HG02885 (cell line): ENCODE data around the gene CR1L.
A peak's percentile ranks its signal among the peaks of the same experiment; 100 is the strongest.

ENCODE experiments used
- ATAC-seq: cut with Tn5 transposase; IDR thresholded peaks from one replicate; pipeline ENCODE4 v1.9.1; 2021; ENCODE audit warnings: mild to moderate bottlenecking; ENCODE audit not compliant: unreplicated experiment, poor library complexity

CR1L gene

DNA sequence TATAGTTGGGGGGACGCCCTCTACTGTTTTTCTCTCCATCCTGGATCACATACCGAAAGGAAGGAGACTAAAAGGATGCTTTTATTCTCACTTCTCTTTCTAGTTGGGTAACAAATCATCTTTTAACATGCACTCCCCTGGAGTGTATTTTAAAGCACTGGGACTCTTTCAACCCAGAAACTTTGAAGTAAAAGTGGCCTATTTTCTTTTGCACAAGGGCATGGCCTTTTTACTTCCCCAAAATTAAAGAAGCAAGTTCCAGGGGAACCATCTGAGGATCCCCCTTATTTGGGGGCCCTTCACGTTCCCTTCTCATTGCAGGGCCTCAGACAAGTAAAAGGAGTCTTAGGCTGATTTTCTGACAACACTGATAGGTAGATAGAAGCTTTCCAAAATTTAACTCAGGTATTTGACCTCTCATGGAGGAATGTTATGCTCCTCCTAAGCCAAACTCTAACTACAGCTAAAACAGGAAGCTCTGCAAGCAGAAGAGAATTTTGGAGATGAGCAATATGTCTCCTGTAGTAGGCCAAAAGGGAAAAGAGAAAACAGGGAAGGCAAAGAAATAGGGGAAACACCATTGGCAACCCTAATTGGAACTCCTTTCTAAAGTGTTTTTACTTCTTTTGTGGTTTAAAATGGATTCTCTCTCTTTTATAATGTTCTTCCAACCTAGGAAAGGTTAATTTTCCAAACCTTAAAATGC, 98.1 kb downstream of the CR1L start:
- no peak for ATAC-seq

DNA sequence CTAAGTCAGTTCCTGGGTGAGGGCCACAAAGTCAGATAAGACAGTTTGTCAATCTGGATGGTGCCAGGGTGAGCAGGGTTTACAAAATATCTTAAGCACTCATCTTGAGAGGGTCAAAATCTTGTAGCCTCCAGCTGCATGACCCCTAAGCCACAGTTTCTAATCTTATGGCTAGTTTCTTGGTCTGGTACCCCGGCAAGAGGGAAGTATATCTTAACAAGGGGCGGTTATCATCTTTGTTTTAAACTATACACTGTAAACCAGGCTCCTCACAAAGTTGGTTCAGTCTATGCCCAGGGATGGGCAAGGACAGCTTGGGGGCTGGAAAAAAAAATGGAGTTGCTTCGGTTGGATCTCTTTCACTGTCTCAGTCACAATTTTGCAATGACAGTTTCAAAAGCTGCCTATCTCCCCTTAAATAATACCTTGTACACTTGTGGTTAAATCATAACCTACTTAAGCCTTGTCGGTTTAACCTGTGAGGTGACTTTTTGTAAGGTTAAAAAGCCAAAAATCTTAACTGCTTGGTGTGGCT, 99.1 kb downstream of the CR1L start:
- ATAC-seq: no peak

DNA sequence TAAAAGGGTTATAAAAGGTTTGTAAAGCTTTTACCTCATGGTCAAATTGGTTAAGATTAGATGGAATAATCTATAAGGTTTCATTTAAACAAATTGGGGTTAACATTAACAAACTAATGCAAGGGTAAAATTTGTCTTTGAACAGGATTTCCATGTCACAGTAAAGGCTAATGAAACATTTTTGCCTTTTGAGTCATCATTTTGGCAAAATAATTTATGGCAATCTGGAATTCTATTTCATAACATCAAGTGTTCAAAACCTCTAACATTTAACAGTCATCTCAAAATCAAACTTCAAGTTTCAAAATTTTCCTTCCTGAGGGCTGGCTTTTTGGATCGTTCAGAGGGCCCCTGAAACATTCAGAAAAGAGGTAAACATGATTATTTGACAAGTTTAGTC, 100.4 kb downstream of the CR1L start:
- ATAC-seq: no peak

DNA sequence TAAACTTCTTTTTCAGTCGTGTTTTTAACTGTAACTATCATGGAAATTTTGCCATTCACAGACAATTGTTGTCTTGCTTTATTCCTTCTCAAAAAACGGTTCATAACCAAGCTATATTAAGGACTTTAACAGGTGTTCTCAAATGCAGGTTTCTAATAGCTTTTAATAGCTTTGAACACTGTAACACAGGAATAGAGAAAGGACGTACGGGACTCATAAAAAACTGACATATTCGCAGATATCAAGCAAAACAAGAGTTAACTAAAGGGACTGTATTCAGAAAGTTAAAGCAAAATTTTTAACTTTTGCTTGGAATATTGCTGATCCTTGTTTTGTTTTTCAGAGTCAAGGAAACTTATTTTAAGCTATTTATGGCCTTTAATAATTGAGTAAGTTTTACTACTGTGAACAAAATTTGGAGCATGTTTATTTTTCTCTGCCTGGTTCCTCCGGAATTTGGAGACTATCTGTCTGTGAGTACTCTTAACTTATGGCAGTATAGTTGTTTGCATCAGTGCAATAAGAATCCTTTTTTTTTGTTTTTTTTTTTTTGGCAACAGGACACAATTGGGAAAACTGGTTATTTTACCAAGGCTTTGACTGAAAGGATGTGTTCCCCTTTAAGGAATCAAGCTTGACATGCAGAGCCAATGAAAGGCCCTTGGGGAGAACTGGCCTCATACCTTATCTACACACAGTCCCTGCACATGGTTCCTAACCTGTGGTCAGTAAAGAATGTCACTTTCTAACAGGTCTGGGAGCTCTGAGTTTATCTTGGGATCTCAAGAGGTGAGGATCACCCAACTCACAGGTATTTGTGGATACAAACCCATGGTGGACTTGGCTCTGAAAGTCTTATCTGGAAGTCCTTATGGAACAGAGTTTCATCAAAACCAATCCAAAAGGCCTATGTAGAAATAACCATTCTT, 101.2 kb downstream of the CR1L start:
- no peak for ATAC-seq

DNA sequence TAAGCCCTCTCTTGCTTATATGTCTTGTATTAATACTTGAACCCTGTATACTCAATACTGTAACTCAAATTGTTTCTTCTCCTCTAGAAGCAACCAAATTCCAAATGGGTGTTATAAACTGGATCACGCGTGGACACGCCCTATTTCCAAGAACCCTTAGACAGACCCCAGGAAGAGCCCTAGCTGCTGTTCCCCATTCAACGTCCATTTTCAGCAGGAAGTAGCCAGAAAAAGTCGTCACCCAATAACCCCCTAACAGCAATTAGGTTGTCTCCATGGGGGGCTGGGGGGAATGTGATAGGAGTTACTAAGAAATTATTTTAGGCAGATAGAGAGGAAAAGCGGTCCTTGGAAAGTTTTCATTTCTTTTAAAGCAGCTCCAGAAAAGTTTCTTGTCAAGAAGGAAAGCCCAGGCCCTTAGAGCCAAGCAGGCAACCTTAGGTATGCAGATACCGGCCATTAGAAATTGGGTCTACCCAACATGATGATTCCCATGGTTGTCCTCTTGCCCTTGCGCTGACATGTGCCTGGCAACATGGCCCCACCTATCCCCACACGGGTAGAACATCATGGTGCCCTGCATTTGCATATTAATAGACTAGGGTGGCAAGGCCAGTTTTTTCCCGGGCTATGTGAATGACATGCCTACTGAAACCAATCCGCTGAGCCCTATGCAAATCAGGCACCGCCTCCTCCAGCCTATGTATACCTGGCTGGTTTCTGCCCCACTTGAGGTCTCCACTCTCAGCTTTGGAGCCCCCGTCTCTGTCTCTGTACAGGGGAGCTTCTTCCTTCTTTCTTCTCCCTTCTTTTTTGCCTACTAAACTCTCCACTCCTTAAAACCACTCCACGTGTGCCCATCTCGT, 102.9 kb downstream of the CR1L start:
- no peak for ATAC-seq

DNA sequence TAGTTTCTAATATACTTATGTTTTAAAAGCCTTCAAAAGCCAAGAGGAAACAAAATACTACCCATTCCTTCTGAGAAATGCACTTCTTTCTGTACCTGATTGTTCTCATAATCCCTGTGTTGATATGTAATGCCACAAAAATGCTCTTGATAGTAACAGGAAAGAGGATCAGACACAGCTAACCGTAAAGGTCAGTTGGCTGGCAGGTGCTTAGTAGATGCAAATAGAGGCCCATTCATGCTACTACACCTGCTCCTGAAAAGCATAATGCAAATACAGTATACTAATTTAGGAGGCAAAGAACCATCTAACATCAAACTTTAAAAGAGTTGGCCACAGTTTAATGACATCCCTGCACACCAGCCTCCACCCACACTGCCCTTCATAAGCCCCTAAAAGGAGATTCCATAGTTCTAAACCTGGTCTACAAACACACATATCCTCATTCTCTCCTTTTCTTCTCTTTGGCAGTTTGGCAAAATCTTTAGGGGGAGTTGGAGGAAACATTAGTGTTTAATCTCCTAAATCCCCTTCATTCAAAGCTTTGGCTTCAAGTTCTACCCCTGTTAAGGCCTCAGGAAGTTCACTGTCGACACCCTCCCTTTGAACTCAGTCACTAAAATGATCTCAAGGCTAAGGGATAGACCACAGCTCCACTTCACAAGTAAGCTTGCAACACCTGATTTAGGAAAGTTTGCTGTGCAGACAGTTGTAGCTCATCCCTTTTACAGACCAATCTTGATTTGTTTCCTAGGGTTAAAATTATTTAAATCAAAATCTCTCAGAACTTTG, 104.0 kb downstream of the CR1L start:
- no peak for ATAC-seq

DNA sequence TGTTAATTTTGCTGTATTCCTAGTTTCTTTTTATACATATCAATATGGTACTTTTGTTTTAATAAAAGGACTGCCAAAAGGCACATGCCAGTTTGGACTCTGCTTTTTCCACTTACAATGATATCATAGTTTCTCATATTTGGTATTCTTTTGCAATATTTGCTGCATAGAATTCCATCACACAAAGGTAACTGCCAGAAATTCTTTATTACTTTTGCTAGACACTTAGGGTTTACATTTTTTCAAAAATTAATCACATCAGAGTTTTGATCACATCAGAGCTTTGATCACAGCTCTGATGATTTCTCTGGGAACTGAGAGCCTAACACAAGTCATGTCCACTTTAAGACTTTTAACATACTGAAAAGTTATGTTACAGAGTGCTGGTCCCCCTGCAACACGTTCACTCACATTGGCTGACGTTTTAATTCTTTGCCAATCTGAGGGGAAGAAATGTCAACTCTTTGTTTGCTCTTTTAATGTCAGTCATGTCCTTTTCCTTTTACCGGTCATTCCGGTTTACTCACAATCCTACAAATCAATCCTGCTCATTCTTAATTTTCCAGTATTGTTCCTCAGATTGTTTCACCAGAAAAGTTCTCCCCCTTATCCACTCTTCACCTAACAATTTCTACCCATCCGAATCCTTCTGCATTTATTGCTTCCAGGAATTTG, 105.8 kb downstream of the CR1L start:
- no peak for ATAC-seq

DNA sequence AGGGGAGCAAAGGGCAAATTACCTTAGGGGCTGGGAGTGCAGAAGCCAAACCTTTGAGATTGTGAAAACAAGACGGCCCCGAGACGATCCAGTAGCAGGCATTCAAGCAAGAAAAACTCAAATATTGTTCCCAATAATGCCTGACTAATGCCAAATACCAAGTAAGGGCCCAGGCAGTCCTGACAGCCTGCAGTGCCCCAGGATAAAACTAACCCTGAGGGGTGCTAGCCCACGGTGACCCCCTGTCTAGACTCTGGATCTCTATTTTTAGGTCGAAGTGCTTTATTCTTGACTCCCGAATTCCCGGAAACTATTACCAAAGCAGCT, 106.5 kb downstream of the CR1L start:
- ATAC-seq: peak; percentile 1

DNA sequence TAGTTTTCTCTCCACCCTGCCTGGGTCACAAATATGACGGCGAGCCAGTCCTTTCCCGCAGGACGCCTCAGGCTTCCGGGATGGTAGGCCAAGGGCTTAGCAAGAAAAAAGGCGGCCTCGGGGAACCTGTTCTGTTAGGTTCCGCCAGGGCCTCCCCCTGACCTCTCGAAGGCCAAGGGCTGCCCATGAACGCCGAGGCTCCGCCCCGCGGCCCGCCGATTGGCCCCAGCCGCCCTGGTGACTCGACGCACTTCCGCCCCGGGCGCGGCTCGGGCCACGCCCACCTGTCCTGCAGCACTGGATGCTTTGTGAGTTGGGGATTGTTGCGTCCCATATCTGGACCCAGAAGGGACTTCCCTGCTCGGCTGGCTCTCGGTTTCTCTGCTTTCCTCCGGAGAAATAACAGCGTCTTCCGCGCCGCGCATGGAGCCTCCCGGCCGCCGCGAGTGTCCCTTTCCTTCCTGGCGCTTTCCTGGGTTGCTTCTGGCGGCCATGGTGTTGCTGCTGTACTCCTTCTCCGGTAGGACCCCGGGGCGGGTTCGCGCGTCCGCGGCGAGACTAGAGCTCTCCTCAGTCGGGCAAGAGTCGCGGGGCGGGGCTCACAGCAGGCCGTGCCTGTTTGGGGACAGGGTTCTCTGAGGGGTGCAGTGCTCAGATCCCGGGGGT, 107.0 kb downstream of the CR1L start, which contains the start of gene CD46:
CD46 (plus strand) TSS at position 265 of the 666 bp plus-strand sequence; CDS start at position 424, 159 bp downstream.
- ATAC-seq: peak; percentile 95

DNA sequence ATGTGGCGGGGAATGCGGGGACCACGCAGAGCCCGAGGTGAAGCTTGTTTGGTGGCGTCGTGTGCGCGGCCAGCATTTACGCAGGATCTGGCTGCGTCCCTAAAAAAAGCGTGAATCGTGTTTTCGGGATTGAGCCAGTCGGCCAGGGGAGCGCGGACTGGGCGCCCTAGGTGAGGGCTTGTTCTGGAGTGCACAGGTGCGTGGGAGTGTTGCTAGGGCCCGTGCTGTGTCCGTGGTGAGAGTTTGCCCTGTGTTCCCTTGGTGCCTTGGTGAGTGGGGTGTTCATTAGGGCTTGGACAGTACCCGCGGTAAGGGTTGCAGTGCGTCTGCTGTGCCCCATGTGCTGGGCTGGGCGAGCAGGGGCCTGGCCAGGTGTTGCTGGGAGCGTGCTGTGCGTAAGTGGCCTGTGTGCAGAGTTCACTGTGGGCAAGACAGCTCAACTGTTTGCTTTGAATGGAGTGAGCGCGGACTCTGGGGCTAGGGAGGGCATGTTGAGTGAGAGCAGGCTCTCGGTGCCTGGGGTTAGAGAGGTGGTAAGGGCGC, 107.6 kb downstream of the CR1L start:
- peak; percentile 38 for ATAC-seq

DNA sequence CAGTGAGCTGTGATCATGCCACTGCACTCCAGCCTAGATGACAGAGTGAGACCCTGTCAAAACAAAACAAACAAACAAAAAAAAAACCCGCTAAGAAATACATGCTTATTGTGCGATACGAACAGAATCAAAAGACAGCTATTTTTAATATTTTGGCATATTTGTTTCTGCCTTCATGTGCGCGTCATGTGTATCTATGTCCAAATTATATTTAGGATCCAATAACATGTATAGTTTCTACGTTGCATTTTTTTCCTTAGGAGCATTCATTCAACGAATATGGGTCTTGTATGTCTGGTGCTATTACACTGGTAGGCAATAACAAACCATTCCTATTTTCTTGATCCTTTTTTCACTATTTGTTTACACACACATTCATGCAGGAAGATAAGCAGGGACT, 108.7 kb downstream of the CR1L start:
- no peak for ATAC-seq

DNA sequence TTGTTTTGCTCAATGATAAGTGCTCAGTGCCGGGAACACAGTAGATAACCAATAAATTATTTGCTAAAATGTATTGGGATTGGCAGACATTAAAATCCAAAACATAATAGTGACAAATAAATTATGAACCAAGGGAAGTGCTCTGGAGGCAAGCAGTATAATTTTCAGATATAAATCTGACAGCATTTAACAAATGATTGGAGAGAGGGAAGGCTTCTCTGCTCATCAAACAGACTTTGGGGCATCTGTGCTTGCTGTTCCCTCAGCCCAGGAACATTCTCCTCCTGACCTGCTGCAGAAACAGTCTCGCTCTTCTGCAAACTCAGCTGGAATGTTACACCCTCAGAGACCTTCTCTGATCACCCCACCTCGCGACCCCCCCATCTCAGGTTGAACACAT, 109.1 kb downstream of the CR1L start:
- no peak for ATAC-seq

DNA sequence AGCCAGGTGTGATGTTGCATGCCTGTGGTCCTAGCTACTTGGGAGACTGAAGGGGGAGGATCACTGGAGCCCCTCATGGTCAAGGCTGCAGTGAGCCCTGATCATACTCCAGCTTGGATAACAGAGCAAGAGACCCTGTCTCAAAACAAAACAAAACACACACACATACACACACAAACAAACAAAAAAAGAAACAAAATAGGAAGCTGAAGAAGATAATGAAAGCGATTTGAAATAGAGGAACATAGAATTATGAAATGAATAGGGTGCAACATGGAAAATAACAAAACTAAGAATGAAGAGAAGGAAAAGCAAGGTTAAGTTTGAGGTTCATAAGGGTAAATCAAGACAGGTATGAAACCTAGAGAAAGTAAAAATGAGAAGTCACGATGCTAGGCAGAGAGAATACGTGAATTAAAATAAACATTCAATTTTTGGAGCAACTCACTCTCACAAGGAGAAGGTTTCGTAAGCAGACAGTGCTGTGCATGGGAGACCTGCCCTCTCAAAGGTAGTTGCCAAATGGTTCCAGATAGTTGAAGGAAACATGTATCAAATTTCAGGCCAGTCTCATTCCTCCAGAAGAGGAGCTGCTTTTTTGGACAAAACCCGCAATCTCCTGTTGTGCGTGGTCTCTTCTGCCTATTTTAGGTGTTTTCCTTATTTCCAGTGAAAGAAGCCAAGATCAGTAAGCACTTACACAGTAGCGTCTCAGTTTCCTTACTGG, 110.2 kb downstream of the CR1L start:
- no peak for ATAC-seq

DNA sequence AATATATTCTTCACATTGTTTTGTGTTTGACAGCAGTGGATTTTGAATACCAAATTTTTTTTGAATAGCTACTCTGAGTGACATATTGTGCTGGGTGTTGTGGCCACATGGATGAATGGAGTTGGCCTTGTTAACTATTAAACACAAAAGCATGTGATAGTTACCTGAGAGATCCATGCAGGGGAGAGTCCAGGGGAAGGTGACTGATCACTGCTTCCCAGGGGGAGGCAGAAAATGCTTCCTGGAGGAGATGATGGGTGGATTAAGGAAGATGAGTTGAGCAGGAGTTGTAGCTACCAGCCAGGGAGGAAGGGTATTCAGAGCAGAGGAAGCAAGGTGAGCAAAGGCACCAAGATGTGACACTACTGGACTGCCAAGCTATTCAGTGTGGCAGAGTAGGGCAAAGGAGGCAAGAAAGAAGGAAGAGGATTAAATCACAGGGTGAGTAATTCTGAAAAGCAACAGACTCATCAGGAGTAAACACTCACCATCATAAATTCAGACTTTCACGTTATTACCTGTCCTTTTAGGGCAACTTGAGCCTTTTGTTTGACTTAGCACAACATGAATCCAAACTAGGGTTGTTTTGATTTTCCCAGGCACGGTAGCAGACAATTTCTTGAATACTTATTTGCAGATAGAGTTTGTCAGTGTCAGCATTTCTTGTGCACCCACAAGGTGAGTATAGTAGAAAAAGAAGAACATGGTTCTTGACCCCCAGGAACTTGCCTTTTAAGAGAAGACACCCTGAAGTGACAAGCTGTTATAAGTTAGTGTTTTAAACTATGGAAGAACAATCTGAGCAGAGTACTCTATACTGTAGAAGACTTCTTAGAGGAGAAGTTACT, 111.1 kb downstream of the CR1L start:
- ATAC-seq: no peak

DNA sequence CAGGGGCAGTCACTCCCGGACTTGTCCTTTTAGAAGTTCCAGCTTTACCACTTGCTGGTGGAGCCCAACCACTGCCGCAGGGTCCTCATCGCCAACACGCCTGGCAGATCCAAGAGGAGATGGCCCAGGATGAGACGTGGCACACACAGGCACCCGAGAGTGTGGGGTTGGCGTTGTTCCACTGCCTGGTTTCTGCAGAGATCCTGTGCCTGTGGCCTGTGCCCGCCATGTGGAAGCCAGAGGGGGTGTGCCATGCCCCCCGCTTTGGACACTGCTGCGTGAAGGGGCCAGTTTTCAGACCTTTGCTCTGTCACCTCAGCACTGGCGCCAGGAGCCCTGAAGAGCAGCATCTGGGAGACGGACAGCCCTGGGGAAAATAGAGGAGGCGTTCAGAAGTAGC, 117.7 kb downstream of the CR1L start:
- no peak for ATAC-seq

DNA sequence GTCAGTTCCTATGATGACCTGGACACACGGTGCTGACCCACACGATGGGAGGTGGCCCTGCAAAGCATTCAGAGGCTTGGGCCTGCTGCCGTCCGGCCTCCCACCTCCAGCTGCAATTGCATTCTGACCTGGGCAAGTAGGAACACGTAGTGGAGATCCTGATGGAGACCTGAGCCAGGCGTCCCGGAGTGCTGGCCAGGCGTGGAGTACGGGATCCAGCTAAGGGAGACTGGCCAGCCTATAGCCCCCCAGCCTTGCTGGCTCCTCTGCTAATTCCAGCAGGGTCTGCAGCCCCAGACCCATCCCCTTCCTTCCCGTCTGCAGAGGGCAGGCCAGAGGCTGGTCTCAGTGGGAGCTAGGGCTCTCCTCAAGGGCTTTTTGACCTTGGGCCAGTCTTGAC, 118.2 kb downstream of the CR1L start:
- no peak for ATAC-seq

DNA sequence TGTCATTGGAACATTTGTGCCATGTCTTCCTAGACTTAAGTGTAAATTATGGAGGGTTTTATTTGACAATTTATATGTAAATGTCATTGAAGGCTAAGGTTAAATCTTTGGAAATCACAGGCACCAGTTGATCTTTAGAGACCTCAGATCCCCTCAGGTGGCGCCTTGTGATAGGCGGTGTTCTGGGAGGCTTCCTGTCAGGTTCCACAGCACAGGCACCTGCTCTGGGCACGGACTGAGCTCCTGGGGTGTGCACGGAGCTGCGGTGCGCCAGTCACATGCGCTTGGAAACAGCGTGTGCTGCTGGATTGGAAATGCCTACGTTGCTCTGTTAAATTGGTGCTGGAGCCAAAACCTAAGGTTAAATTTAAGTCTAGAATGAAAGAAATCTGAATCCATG, 119.0 kb downstream of the CR1L start:
- ATAC-seq: no peak
